ENCODE data around the gene MYADM.
"Not testable (repeated sequence)": the region's sequence is repeated elsewhere in the genome, so short reads cannot be mapped to it uniquely, and the experiment has no call there.

MYADM gene

GRCh38 chr19:53868892-53869804 lies 1.5 kb downstream of the MYADM start:
- in situ Hi-C loops (cut with MboI; ENCODE audit: low sequenced_read_pairs), result no loop called here

DNA sequence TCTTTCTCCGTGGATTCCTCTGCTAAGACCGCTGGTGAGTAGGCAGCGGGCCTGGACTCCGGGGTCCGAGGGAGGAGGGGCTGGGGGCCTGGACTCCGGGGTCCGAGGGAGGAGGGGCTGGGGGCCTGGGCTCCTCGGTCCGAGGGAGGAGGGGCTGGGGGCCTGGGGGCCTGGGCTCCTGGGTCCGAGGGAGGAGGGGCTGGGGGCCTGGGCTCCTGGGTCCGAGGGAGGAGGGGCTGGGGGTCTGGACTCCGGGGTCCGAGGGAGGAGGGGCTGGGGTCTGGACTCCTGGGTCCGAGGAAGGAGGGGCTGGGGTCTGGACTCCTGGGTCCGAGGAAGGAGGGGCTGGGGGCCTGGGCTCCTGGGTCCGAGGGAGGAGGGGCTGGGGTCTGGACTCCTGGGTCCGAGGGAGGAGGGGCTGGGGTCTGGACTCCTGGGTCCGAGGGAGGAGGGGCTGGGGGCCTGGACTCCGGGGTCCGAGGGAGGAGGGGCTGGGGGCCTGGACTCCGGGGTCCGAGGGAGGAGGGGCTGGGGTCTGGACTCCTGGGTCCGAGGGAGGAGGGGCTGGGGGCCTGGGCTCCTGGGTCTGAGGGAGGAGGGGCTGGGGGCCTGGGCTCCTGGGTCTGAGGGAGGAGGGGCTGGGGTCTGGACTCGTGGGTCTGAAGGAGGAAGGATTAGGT lies 2.3 kb downstream of the MYADM start:
- in situ Hi-C loops (cut with MboI; ENCODE audit: low sequenced_read_pairs), result not testable (repeated sequence)

DNA sequence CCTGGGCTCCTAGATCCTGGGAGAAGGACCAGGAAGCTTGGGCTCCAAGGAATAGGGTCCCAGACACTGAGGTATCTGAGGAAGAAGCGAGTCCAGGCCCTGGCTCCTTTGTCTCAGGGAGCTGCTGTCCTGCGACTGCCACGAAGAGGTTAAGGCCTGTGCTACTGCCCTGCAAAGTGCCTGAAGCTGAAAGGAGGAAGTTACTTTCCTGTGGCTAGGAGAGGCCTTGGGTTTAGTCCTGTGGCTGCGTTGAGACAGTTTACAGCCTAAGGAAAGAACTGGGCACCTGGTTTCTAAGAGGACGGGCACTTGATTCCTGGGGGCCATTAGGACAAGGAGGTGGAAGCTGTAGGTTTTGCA lies 2.8 kb downstream of the MYADM start:
- in situ Hi-C loops (cut with MboI; ENCODE audit: low sequenced_read_pairs), result no loop called here

DNA sequence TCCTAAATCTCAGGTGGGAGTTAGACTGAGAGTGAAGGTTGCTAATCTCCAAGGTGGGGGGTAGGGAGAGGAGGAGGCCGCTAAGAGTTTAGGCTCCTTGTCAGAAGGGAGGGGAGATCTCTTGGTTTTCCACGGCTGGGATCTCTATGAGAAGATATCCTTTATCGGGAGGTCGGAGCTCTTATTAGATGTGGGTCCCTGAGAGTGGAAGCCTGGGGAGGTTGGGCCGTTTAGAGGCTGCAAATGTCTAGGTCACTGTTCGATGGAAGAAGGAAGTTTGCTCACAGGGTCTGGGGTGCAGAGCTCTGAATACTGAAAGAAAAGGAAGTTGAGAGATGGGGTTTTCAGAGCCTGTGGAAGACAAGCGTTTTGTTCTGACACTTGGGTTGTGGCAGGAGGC lies 3.8 kb downstream of the MYADM start:
- in situ Hi-C loops (cut with MboI; ENCODE audit: low sequenced_read_pairs), result no loop called here

DNA sequence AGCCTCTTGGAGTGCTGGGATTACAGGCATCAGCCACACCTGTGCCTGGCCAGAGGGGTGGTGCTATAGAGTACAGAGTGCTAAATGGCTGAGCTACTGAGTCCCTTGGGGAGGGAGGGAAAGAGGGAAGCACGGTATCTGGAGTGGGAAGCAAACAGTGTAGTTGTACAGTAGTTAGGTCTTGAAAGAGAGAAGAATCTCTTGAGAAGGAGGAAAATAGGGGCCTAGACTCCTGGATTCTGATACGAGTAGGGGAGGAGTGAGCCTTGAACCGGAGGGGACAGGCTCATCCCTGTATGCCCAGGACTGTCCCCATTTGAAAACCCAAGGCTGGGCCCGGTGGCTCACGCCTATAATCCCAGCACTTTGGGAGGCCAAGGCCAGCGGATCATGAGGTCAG lies 5.1 kb downstream of the MYADM start:
- in situ Hi-C loops (cut with MboI; ENCODE audit: low sequenced_read_pairs), result no loop called here

- in situ Hi-C loops (cut with MboI; ENCODE audit: low sequenced_read_pairs), result no loop called here
These were observed 6.3 kb downstream of the MYADM start for GRCh38 chr19:53873773-53874605.

DNA sequence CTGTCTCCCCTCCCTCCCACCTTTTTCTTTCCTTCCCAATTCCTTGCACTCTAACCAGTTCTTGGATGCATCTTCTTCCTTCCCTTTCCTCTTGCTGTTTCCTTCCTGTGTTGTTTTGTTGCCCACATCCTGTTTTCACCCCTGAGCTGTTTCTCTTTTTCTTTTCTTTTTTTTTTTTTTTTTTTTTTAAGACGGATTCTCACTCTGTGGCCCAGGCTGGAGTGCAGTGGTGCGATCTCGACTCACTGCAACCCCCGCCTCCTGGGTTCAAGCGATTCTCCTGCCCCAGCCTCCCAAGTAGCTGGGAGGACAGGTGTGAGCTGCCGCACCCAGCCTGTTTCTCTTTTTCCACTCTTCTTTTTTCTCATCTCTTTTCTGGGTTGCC lies 6.9 kb downstream of the MYADM start:
- in situ Hi-C loops (cut with MboI; ENCODE audit: low sequenced_read_pairs), result no loop called here

DNA sequence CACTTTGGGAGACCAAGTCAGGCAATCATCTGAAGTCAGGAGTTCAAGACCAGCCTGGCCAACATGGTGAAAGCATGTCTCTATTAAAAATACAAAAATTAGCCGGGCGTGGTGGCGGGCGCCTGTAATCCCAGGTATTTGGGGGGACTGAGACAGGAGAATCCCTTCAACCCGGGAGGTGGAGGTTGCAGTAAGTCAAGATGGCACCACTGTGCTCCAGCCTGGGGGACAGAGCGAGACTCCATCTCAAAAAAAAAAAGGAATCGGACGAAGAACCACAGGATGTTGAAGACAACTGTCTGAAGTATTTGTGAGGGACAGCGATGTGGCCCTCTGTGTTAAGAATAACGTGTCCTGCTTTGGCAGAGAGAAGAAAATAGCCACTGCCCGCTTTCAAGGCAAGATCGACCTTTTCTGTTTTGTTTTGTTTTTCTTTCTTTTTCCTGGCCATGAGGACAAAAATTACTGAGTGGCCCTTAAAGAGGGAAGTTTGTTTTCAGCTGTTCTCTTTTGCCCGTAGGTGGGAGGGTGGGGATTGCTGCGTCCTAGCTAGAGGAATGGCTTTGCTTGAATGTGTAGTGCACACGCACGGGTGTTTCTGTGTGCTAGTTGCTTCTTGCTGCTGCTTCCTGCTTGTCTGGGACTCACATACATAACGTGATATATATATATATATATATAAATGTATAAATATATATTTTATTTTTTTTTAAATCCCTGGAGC lies 8.1 kb downstream of the MYADM start:
- in situ Hi-C loops (cut with MboI; ENCODE audit: low sequenced_read_pairs), result no loop called here

GRCh38 chr19:53876651-53877224 lies 9.1 kb downstream of the MYADM start:
- in situ Hi-C loops (cut with MboI; ENCODE audit: low sequenced_read_pairs), result no loop called here

- in situ Hi-C loops (cut with MboI; ENCODE audit: low sequenced_read_pairs), result no loop called here
These were observed 9.7 kb downstream of the MYADM start for GRCh38 chr19:53877361-53877766.

DNA sequence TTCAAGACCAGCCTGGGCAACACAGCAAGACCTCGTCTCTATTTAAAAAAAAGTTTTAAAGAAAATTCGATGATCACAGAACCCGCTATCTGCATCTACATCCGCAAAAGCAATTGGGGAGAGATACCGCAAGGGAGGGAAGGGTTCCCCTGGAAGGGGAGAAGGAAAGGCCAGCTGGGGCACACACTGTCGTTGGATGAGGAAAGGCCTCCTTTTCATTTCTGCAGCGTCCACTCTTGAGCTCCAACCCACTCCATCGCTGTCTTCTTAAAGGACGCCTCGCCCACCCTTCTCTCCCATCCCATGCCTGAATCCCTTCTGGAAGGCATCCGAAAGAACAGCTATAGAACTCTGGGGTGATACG lies 11.1 kb downstream of the MYADM start:
- in situ Hi-C loops (cut with MboI; ENCODE audit: low sequenced_read_pairs), result no loop called here

- in situ Hi-C loops (cut with MboI; ENCODE audit: low sequenced_read_pairs), result no loop called here
These were observed 11.7 kb downstream of the MYADM start for GRCh38 chr19:53879140-53880081.

DNA sequence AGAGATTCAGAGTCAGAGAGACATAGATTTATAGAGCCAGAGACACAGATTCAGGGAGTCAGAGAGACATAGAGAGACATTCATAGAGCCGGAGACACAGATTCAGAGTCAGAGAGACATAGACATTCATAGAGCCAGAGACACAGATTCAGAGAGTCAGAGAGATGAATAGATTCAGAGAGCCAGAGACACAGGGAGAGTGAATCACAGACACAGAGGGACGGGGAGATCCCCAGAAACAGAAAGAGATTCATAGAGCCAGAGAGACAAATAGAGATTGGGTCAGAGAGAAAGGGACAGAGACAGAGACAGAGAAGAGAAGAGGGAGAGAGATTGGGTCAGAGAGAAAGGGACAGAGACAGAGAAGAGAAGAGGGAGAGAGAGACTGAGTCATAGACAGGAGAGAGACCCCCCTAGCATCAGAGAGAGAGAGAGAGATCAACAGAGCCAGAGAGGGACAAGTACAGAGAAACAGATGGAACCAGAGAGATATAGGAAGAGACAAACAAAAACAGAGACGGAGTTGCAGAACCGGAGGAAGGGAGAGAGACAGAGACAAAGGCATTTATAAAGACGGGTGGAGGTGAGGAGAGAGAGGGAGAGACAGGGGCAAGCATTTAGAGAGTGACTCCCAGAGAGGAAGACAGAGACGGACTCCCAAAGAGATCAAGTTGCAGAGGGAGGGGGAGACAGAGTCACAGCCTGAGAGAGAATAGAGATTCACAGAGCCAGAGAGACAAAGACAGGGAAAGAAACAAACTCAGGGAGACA lies 13.2 kb downstream of the MYADM start:
- in situ Hi-C loops (cut with MboI; ENCODE audit: low sequenced_read_pairs), result no loop called here

GRCh38 chr19:53881482-53882390 lies 14.1 kb downstream of the MYADM start, which contains the start of gene PRKCG:
TSS of gene PRKCG (plus strand) at chr19:53882197. CDS start at chr19:53882495, 298 bp downstream.
- in situ Hi-C loops (cut with MboI; ENCODE audit: low sequenced_read_pairs), result no loop called here

GRCh38 chr19:53882391-53883050 lies 14.8 kb downstream of the MYADM start:
- in situ Hi-C loops (cut with MboI; ENCODE audit: low sequenced_read_pairs), result no loop called here

GRCh38 chr19:53883231-53883661 lies 15.6 kb downstream of the MYADM start:
- in situ Hi-C loops (cut with MboI; ENCODE audit: low sequenced_read_pairs), result no loop called here

- in situ Hi-C loops (cut with MboI; ENCODE audit: low sequenced_read_pairs), result no loop called here
These were observed 16.1 kb downstream of the MYADM start for GRCh38 chr19:53883741-53884140.

All from hTERT RPE-1 (cell line).